Osteocyte (in vitro differentiated cells): ENCODE results near the gene BAG5. TPM values are rescaled to one million over a fixed set of nuclear protein-coding genes. Genes with fewer than 3 reads are reported as not detected.

ENCODE experiments used
- DNase-seq: peaks from one replicate; pipeline ENCODE4 v3.0.0; 2021; ENCODE audit warnings: mixed read lengths; ENCODE audit not compliant: unreplicated experiment; ENCODE audit errors: extremely low spot score
- H3K27ac Mint-ChIP-seq: one replicate; pipeline ENCODE4 v1.8.0; 2021; ENCODE audit warnings: mild to moderate bottlenecking, mixed read lengths; ENCODE audit not compliant: unreplicated experiment
- H3K27me3 Mint-ChIP-seq: one replicate; pipeline ENCODE4 v1.8.0; 2021; ENCODE audit warnings: mixed read lengths; ENCODE audit not compliant: unreplicated experiment
- H3K36me3 Mint-ChIP-seq: one replicate; pipeline ENCODE4 v1.8.0; 2021; ENCODE audit warnings: mixed read lengths; ENCODE audit not compliant: unreplicated experiment
- H3K4me1 Mint-ChIP-seq: one replicate; pipeline ENCODE4 v1.8.0; 2021; ENCODE audit warnings: mixed read lengths; ENCODE audit not compliant: unreplicated experiment
- H3K4me3 Mint-ChIP-seq: one replicate; pipeline ENCODE4 v1.8.0; 2021; ENCODE audit warnings: mild to moderate bottlenecking, moderate library complexity, mixed read lengths; ENCODE audit not compliant: unreplicated experiment
- H3K9me3 Mint-ChIP-seq: one replicate; pipeline ENCODE4 v1.8.0; 2021; ENCODE audit warnings: mixed read lengths; ENCODE audit not compliant: unreplicated experiment
- CTCF ChIP-seq: fragments of 200-600 bp; sonication (generic); IDR thresholded peaks from 2 replicates; pipeline ENCODE4 v1.5.0; 2021; ENCODE audit warnings: antibody characterized with exemption, mild to moderate bottlenecking, moderate library complexity
- total RNA-seq: library from RNA; stranded (reverse); gene quantifications from 2 replicates; pipeline ENCODE4 v1.2.1, GENCODE V29; 2021

Gene BAG5
- total RNA-seq, 1 donor from 2014 or later, result 21.9 TPM

GRCh38 chr14:103517721-103518421 is 44.6 kb downstream of the BAG5 start:
- no peak overlapping the region for H3K4me3 Mint-ChIP-seq
- no peaks in the 10 kb centered on the region for H3K27me3 Mint-ChIP-seq
- DNase-seq, result no peak

GRCh38 chr14:103517174-103517566 is 45.3 kb downstream of the BAG5 start:
- Mint-ChIP-seq H3K4me3 (no peak overlapping the region), H3K4me1 (peaks cover 19% of the 10 kb centered on the region), H3K9me3 (no peaks in the 10 kb centered on the region), H3K27ac (no peak overlapping the region), H3K36me3 (no peaks in the 10 kb centered on the region), H3K27me3 (no peaks in the 10 kb centered on the region)
- TF ChIP-seq CTCF, result no peak
- DNase-seq, result no peak

More at GRCh38 chr14:103517721-103518421, 44.6 kb downstream of the BAG5 start:
- no peak for TF ChIP-seq CTCF
- Mint-ChIP-seq H3K4me1 (peaks cover 17% of the 10 kb centered on the region), H3K27ac (no peak overlapping the region), H3K36me3 (no peaks in the 10 kb centered on the region), H3K9me3 (no peaks in the 10 kb centered on the region)

GRCh38 chr14:103516426-103517173 is 45.9 kb downstream of the BAG5 start:
- H3K4me1 Mint-ChIP-seq, result peaks cover 19% of the 10 kb centered on the region
- H3K27me3 Mint-ChIP-seq, result no peaks in the 10 kb centered on the region
- no peaks in the 10 kb centered on the region for H3K9me3 Mint-ChIP-seq
- H3K27ac Mint-ChIP-seq, result no peak overlapping the region
- no peak overlapping the region for H3K4me3 Mint-ChIP-seq
- no peak for TF ChIP-seq CTCF
- DNase-seq, result no peak
- H3K36me3 Mint-ChIP-seq, result no peaks in the 10 kb centered on the region

GRCh38 chr14:103514596-103515421 is 47.6 kb downstream of the BAG5 start:
- H3K4me1 Mint-ChIP-seq, result peaks cover 16% of the 10 kb centered on the region
- no peak overlapping the region for H3K27ac Mint-ChIP-seq
- H3K4me3 Mint-ChIP-seq, result no peak overlapping the region
- no peaks in the 10 kb centered on the region for H3K9me3 Mint-ChIP-seq
- no peak for TF ChIP-seq CTCF
- DNase-seq, result no peak
- no peaks in the 10 kb centered on the region for H3K27me3 Mint-ChIP-seq
- H3K36me3 Mint-ChIP-seq, result peaks cover 7% of the 10 kb centered on the region
